K562 (cell line): ENCODE measurements around the gene ARPC1A. TPM values are rescaled to one million over a fixed set of nuclear protein-coding genes. Genes with fewer than 3 reads are reported as not detected.
A peak's percentile ranks its signal among the peaks of the same experiment; 100 is the strongest.

ENCODE experiments used
- ATAC-seq: fragments of 200-7000 bp; cut with Tn5 transposase; 3 replicates; pipeline ENCODE4 v1.9.1; 2020; ENCODE audit warnings: moderate library complexity
- BruUV-seq: library from RNA; stranded (reverse); fragments of 400-500 nt; replicated peaks from 2 replicates; lab custom pipeline; 2021; lab: Mats Ljungman, UMichigan
- CTCF ChIA-PET: fragments of 300-600 bp; formaldehyde crosslinking; extraction: SDS; loops from one replicate; lab custom pipeline; 2021; ENCODE audit warnings: low intra/inter-chr PET ratio; lab: Yijun Ruan, JAX
- POLR2A ChIA-PET: fragments of 300-600, 350-650 bp; sonication (Branson Sonifier 250); formaldehyde crosslinking; extraction: SDS; loops from one replicate; lab custom pipeline; 2021; ENCODE audit warnings: antibody characterized with exemption, inconsistent platforms; lab: Yijun Ruan, JAX
- DNase-seq, 4 experiments: peaks; one replicate each; pipeline versions ENCODE4 v3.0.0 to v3.0.0-alpha.2; 2011 to 2018; ENCODE audit warnings: low spot score in 3 of 4, mixed read lengths in 3 of 4; ENCODE audit errors: extremely low read depth in 1 of 4
- FAIRE-seq: peaks from 2 replicates; lab custom pipeline; 2011; peaks lifted over from hg19 to GRCh38; lab: Jason Lieb, UNC
- H2AFZ ChIP-seq: 2 replicates; pipeline ENCODE4 v1.6.0; 2011; ENCODE audit warnings: low read depth, low read length, control low read depth, inconsistent platforms
- H3K27ac ChIP-seq: fragments of 200-600 bp; 3 replicates; pipeline ENCODE4 v1.8.0; 2011; ENCODE audit warnings: low read depth, mild to moderate bottlenecking, control low read depth, inconsistent platforms, low read length, moderate library complexity, mixed read lengths; ENCODE audit errors: extremely low read depth
- H3K27me3 ChIP-seq, 2 experiments: fragments of 300-600 bp in 1 of 2; 2 replicates in 1 of 2; 3 replicates in 1 of 2; pipeline versions ENCODE4 v1.6.0 to v1.8.0; 2011; ENCODE audit warnings: inconsistent platforms in 2 of 2, low read length in 2 of 2, mild to moderate bottlenecking in 1 of 2, mixed read lengths in 1 of 2, moderate library complexity in 1 of 2; ENCODE audit not compliant: control insufficient read depth in 2 of 2, insufficient read depth in 2 of 2
- H3K36me3 ChIP-seq: fragments of 300-600 bp; 3 replicates; pipeline ENCODE4 v1.8.0; 2011; ENCODE audit warnings: mild to moderate bottlenecking, low read length, inconsistent platforms; ENCODE audit not compliant: control insufficient read depth, insufficient read depth
- H3K4me1 ChIP-seq, 2 experiments: fragments of 200-600 bp in 1 of 2; replicated peaks in 1 of 2; 2 replicates in 1 of 2; 3 replicates in 1 of 2; pipeline versions ENCODE4 v1.5.1 to v1.8.0; 2011; ENCODE audit warnings: inconsistent platforms in 2 of 2, low read length in 2 of 2, mild to moderate bottlenecking in 1 of 2, mixed read lengths in 1 of 2, moderate library complexity in 1 of 2; ENCODE audit not compliant: control insufficient read depth in 2 of 2, insufficient read depth in 2 of 2
- H3K4me2 ChIP-seq: 2 replicates; pipeline ENCODE4 v1.6.1; 2011; ENCODE audit warnings: low read length, control low read depth, inconsistent platforms, mixed read lengths; ENCODE audit not compliant: insufficient read depth
- H3K4me3 ChIP-seq: fragments of 200-600 bp; sonication (generic), shearing (Covaris generic); 2 replicates; pipeline ENCODE4 v1.5.1; 2016; ENCODE audit warnings: control low read depth, inconsistent platforms
- H3K79me2 ChIP-seq: fragments of 200-600 bp; 3 replicates; pipeline ENCODE4 v1.8.0; 2011; ENCODE audit warnings: low read length, inconsistent platforms; ENCODE audit not compliant: control insufficient read depth, insufficient read depth
- H3K9ac ChIP-seq, 2 experiments: 2 replicates each; pipeline versions ENCODE4 v1.6.0 to v1.6.1; 2011; ENCODE audit warnings: low read depth in 2 of 2, low read length in 2 of 2, control low read depth in 1 of 2, inconsistent platforms in 1 of 2, mild to moderate bottlenecking in 1 of 2, mixed read lengths in 1 of 2; ENCODE audit not compliant: insufficient read depth in 1 of 2
- H3K9me1 ChIP-seq: one replicate; pipeline ENCODE4 v1.6.0; 2011; ENCODE audit warnings: inconsistent platforms, mild to moderate bottlenecking, low read length, moderate library complexity; ENCODE audit not compliant: control insufficient read depth, insufficient read depth
- H3K9me3 ChIP-seq: replicated peaks from 2 replicates; pipeline ENCODE4 v1.5.1; 2011; ENCODE audit warnings: low read depth, low read length, inconsistent platforms; ENCODE audit not compliant: control insufficient read depth, insufficient read depth
- H4K20me1 ChIP-seq: replicated peaks from 2 replicates; pipeline ENCODE4 v1.6.1; 2011; ENCODE audit warnings: low read length, inconsistent platforms, mixed read lengths; ENCODE audit not compliant: control insufficient read depth, insufficient read depth
- CBX1 ChIP-seq: sonication (generic); IDR thresholded peaks from 2 replicates; pipeline ENCODE4 v1.6.1; 2016; ENCODE audit warnings: antibody characterized with exemption, low read depth, mild to moderate bottlenecking
- KLF1 ChIP-seq: fragments of 450-650 bp; IDR thresholded peaks from 2 replicates; pipeline ENCODE4 v1.6.1; 2016; ENCODE audit warnings: missing genetic modification characterization, missing compliant biosample characterization
- NRF1 ChIP-seq, 2 experiments: fragments of 450-650 bp; IDR thresholded peaks in 1 of 2; conservative IDR thresholded peaks in 1 of 2; 2 replicates each; pipeline ENCODE4 v1.6.1; 2014; ENCODE audit warnings: mild to moderate bottlenecking in 2 of 2
- POLR2AphosphoS2 ChIP-seq: IDR thresholded peaks from 2 replicates; pipeline ENCODE4 v1.6.1; 2012; ENCODE audit warnings: low read length, improper control_type of control experiment
- RBFOX2 ChIP-seq: fragments of 200-400 bp; formaldehyde crosslinking; IDR thresholded peaks from 2 replicates; pipeline ENCODE4 v1.6.1; 2017; ENCODE audit warnings: low read depth, mild to moderate bottlenecking, low read length, moderate library complexity
- RBM14 ChIP-seq: fragments of 200-400 bp; formaldehyde crosslinking; IDR thresholded peaks from 2 replicates; pipeline ENCODE4 v1.6.1; 2018; ENCODE audit warnings: low read depth, mild to moderate bottlenecking, low read length, moderate library complexity, borderline replicate concordance; ENCODE audit not compliant: insufficient read depth
- SMARCA5 ChIP-seq: fragments of 450-650 bp; IDR thresholded peaks from 2 replicates; pipeline ENCODE4 v1.6.1; 2016
- ZBED1 ChIP-seq: IDR thresholded peaks from 2 replicates; pipeline ENCODE4 v1.6.1; 2014
- ZNF134 ChIP-seq: fragments of 250-450 bp; sonication (Bioruptor Pico); conservative IDR thresholded peaks from 2 replicates; pipeline ENCODE4 v1.4.0; 2020
- ZNF140 ChIP-seq: fragments of 250-450 bp; sonication (Bioruptor Pico); IDR thresholded peaks from 2 replicates; pipeline ENCODE4 v1.8.0; 2021; ENCODE audit warnings: moderate library complexity, mild to moderate bottlenecking, inconsistent platforms
- ZNF583 ChIP-seq: fragments of 250-450 bp; sonication (Bioruptor Pico); IDR thresholded peaks from 2 replicates; pipeline ENCODE4 v1.4.0; 2020
- whole genome bisulfite sequencing: fragments of 100-300 bp; shearing (Covaris generic); methylation state at CpG from one replicate; pipeline ENCODE4 v1.1.6; 2016; ENCODE audit warnings: low coverage, mixed read lengths; ENCODE audit not compliant: insufficient coverage; ENCODE audit errors: missing lambda C conversion rate; 5-methylcytosine and 5-hydroxymethylcytosine counted together
- in situ Hi-C: fragments of 300-500 bp; cut with MboI; formaldehyde crosslinking; loops from 4 replicates; pipeline ENCODE4 v1.15.0; 2018; ENCODE audit warnings: inconsistent platforms, mixed read lengths
- intact Hi-C: fragments of 100-400 bp; cut with micrococcal nuclease; formaldehyde crosslinking; loops from 2 replicates; pipeline ENCODE4 v1.14.2; 2022
- polyA plus RNA-seq, 8 experiments: library from polyadenylated mRNA; depleted of rRNA in 4 of 8; stranded (reverse) in 5 of 8; unstranded in 3 of 8; fragments of >200 nt; fragmentation: Nextera tagmentation in 2 of 8; fragmentation: Illumina TruSeq in 1 of 8; extraction: Ambion mirVana in 2 of 8; extraction: Trizol in 1 of 8; gene quantifications; 2 replicates each; pipeline versions ENCODE4 v1.2.1 to v1.2.3, GENCODE V29; 2011 to 2014; ENCODE audit warnings: inconsistent platforms in 1 of 8, missing spikeins in 1 of 8
- total RNA-seq, 7 experiments: library from RNA; depleted of rRNA in 6 of 7; stranded (reverse); fragments of >200 nt in 6 of 7; fragmentation: Illumina TruSeq in 2 of 7; extraction: Trizol in 2 of 7; gene quantifications; 2 replicates each; pipeline versions ENCODE4 v1.2.1 to v1.2.3, GENCODE V29; 2011 to 2021; ENCODE audit warnings: low replicate concordance in 1 of 7
- TF ChIP-seq, protein P1 (sequence below): sonication (generic); formaldehyde crosslinking; IDR thresholded peaks from 2 replicates; pipeline ENCODE4 v1.8.0; 2022; ENCODE audit warnings: missing genetic modification reagents, mild to moderate bottlenecking, borderline replicate concordance
- TF ChIP-seq, protein P2 (sequence below), 2 experiments: IDR thresholded peaks; 2 replicates each; pipeline ENCODE4 v1.6.1; 2011; ENCODE audit warnings: borderline replicate concordance in 1 of 2, control low read depth in 1 of 2, low read depth in 1 of 2, low read length in 1 of 2, mild to moderate bottlenecking in 1 of 2, mixed read lengths in 1 of 2, moderate library complexity in 1 of 2; ENCODE audit not compliant: insufficient read depth in 1 of 2, insufficient read length in 1 of 2, poor library complexity in 1 of 2, severe bottlenecking in 1 of 2; ENCODE audit errors: extremely low read depth in 1 of 2
- TF ChIP-seq, protein P3 (sequence below): fragments of 250-450 bp; sonication (Bioruptor Pico); IDR thresholded peaks from 2 replicates; pipeline ENCODE4 v1.4.0; 2020; ENCODE audit warnings: mild to moderate bottlenecking, moderate library complexity

Gene ARPC1A
- total and polyA plus RNA-seq, 9 of the 15 experiments (the other 6 are each of a cell fraction or from before 2014, with no cell fraction given): 39.5 to 151 (median 86.1) TPM

DNA sequence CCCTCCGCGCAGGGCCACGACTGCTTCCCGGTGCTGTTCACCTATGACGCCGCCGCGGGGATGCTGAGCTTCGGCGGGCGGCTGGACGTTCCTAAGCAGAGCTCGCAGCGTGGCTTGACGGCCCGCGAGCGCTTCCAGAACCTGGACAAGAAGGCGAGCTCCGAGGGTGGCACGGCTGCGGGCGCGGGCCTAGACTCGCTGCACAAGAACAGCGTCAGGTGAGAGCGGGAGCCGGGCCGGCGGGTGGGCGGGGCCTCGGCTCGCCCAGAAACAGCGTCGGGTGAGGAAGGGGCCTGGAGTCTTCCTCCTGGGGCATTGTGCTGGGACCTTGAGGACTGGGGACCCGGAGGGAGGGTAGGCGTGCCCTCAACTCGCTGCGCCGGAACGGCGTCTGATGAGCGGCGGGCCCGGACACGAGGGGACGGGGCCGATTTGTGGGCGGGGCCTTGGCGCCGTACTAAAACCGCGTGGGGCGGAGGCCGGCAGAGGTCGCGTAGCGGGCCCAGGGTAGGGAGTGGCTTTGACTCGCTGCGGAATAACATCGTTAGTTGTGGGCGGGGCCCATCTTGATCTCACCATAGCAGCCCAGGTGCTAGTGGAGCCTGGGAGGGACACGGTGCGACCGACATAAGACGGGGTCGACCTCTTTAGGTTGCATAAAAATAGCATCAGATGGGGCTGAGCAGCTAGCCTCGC lies 67.1 kb downstream of the ARPC1A start:
- H3K4me2 ChIP-seq: peak overlapping the region; percentile 50; the same call in 1 of the 2 replicates
- in situ Hi-C loops: no loop called here
- H4K20me1 ChIP-seq: peaks cover 15% of the 10 kb centered on the region
- DNase-seq (peak; percentile 76 to 85 (median 78)), ATAC-seq (peak; percentile 86), FAIRE-seq (no peak)
- H3K9ac ChIP-seq: peak overlapping the region; percentile 19 to 82; a peak in 3 of 4 replicates
- intact Hi-C loops: no loop called here
- H2AFZ ChIP-seq: no peak overlapping the region
- peaks cover 0 to 40% of the 10 kb centered on the region in 2 experiments; a peak in 2 of 5 replicates for H3K4me1 ChIP-seq
- H3K27me3 ChIP-seq: no peaks in the 10 kb centered on the region
- H3K27ac ChIP-seq: peak overlapping the region; percentile 32; the same call in 2 of the 3 replicates
- no peaks in the 10 kb centered on the region for H3K79me2 ChIP-seq
- no peaks in the 10 kb centered on the region for H3K9me1 ChIP-seq
- peak overlapping the region; percentile 14 for H3K4me3 ChIP-seq
- H3K9me3 ChIP-seq: no peaks in the 10 kb centered on the region
- ChIA-PET POLR2A (interaction anchor here (0.6 to 4.7 kb wide), 8 partner anchors 14 to 1304 kb away, joined by 3 to 35 read pairs (median 3); partner anchors contain the start of genes BUD31 and PDAP1), CTCF (interaction anchor here (0.5 kb wide), 1 partner anchor 660 kb away, joined by 5 read pairs; no protein-coding TSS in a partner anchor)
- WGBS: 70% methylated on average over 58 of the region's 68 CpGs
- H3K36me3 ChIP-seq: peaks cover 94% of the 10 kb centered on the region
- BruUV-seq: no TSS peak
- TF ChIP-seq SMARCA5 (no peak), CBX1 (no peak), ZNF134 (CRISPR knock-in tag) (no peak), RBFOX2 (peak; percentile 75), ZBED1 (no peak), RBM14 (0 out of 2 replicates have a peak, but pooled peaks have one; percentile 53), ZNF583 (no peak), NRF1 (conservative IDR thresholded peaks at IDR 0.05 in 1 of 2, IDR thresholded peaks at IDR 0.05 in 1 of 2) (peak; percentile 15 to 40; a peak in 2 of 4 replicates), POLR2AphosphoS2 (0 out of 2 replicates have a peak, but pooled peaks have one; percentile 69), ZNF140 (no peak), KLF1 (tag) (peak; percentile 58; the same call in 1 of the 2 replicates)
- TF ChIP-seq, protein P1, sequence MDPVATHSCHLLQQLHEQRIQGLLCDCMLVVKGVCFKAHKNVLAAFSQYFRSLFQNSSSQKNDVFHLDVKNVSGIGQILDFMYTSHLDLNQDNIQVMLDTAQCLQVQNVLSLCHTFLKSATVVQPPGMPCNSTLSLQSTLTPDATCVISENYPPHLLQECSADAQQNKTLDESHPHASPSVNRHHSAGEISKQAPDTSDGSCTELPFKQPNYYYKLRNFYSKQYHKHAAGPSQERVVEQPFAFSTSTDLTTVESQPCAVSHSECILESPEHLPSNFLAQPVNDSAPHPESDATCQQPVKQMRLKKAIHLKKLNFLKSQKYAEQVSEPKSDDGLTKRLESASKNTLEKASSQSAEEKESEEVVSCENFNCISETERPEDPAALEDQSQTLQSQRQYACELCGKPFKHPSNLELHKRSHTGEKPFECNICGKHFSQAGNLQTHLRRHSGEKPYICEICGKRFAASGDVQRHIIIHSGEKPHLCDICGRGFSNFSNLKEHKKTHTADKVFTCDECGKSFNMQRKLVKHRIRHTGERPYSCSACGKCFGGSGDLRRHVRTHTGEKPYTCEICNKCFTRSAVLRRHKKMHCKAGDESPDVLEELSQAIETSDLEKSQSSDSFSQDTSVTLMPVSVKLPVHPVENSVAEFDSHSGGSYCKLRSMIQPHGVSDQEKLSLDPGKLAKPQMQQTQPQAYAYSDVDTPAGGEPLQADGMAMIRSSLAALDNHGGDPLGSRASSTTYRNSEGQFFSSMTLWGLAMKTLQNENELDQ: no peak
- TF ChIP-seq, protein P2, sequence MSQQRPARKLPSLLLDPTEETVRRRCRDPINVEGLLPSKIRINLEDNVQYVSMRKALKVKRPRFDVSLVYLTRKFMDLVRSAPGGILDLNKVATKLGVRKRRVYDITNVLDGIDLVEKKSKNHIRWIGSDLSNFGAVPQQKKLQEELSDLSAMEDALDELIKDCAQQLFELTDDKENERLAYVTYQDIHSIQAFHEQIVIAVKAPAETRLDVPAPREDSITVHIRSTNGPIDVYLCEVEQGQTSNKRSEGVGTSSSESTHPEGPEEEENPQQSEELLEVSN (IDR thresholded peaks at IDR 0.05; ENCODE audit: borderline replicate concordance in 1 of 2, extremely low read depth in 1 of 2, insufficient read depth in 1 of 2, insufficient read length in 1 of 2, low read depth in 1 of 2, low read length in 1 of 2, poor library complexity in 1 of 2, severe bottlenecking in 1 of 2): peak in 1 of 2 experiments; percentile 38
- TF ChIP-seq, protein P3, sequence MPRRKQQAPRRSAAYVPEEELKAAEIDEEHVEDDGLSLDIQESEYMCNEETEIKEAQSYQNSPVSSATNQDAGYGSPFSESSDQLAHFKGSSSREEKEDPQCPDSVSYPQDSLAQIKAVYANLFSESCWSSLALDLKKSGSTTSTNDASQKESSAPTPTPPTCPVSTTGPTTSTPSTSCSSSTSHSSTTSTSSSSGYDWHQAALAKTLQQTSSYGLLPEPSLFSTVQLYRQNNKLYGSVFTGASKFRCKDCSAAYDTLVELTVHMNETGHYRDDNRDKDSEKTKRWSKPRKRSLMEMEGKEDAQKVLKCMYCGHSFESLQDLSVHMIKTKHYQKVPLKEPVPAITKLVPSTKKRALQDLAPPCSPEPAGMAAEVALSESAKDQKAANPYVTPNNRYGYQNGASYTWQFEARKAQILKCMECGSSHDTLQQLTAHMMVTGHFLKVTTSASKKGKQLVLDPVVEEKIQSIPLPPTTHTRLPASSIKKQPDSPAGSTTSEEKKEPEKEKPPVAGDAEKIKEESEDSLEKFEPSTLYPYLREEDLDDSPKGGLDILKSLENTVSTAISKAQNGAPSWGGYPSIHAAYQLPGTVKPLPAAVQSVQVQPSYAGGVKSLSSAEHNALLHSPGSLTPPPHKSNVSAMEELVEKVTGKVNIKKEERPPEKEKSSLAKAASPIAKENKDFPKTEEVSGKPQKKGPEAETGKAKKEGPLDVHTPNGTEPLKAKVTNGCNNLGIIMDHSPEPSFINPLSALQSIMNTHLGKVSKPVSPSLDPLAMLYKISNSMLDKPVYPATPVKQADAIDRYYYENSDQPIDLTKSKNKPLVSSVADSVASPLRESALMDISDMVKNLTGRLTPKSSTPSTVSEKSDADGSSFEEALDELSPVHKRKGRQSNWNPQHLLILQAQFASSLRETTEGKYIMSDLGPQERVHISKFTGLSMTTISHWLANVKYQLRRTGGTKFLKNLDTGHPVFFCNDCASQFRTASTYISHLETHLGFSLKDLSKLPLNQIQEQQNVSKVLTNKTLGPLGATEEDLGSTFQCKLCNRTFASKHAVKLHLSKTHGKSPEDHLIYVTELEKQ (CRISPR knock-in tag): no peak
